ENCODE results near the gene ASTN1. TPM values are rescaled to one million over a fixed set of nuclear protein-coding genes. Genes with fewer than 3 reads are reported as not detected.

Gene ASTN1
- polyA plus RNA-seq, 3 donors: 0.17 to 0.33 TPM; not detected in 1

DNA sequence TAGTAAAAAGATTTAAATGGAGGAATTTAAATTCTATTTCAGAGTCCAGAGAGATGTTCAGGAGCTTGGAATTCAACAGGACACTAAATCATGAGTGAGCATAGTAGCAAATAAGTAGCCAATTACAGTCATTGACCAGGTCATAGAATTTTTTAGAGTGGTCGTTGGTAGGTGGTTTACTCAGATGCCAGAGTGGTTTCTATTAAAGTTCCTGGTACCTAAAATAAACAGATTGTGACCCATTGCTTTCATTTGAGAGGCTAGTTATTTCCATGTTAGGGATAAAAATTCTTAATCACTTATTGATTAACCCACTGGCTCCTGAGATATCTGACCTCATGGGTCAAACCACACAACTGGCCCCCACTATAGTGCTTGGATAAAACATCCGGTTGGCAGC lies 201.3 kb downstream of the ASTN1 start:
- H3K27ac ChIP-seq (ENCODE audit: low read depth, low read length): no peak overlapping the region
- WGBS, 3 donors: 69 to 84% (median 77%) methylated on average over 2 of the region's 2 CpGs

DNA sequence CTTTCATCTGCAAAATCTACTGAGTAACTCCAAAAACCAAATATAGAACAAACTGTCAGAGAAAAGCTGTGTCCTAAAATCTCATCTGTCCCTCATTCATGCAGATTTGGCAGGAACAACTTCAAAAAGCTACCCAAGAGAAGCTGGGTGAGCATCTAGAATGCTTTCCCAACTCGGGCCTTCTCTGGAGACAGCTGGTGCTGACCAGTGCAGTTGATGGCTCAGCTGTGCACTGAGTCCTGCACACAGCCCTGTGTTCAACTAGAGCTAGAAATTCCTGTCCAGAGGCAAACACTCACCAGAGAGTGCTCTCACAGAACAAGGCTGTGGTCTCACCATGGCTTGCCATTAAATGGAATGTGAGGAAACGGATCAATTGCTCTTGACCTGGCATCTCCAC lies 202.8 kb downstream of the ASTN1 start:
- H3K27ac ChIP-seq (ENCODE audit: low read depth, low read length): no peak overlapping the region
- WGBS, 3 donors: 85 to 87% (median 86%) methylated on average over 2 of the region's 2 CpGs

DNA sequence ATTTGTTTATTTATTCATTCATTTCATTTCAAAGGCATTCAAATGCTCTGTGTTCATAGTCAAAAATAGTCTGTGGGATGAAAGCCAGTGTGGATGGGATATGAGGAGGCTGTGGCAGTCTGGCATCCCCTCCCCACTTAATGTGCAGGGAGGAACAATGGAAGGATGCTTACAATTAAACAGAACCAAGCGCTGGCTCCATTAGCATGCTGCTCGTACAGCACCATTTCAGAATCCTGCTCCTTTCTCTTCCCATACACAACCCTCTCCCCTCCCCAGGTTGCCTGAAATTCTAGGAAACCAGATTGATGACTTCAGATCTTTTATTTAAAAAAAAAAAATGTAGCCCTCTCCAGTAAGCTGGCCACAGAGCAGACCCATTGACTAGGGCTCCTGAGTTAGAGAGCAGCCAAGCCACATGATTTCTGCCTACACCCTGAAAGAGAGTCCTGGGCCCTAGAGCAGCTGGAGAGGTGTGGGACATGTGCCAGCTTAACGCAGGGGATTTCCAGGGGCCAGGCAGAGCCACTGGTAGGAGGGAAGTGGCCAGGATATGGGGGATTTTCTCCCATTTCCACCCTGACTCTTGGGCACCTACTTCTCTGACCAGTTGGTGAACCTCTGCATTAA lies 205.2 kb downstream of the ASTN1 start:
- WGBS, 3 donors: 58 to 65% (median 60%) methylated on average over 3 of the region's 3 CpGs

DNA sequence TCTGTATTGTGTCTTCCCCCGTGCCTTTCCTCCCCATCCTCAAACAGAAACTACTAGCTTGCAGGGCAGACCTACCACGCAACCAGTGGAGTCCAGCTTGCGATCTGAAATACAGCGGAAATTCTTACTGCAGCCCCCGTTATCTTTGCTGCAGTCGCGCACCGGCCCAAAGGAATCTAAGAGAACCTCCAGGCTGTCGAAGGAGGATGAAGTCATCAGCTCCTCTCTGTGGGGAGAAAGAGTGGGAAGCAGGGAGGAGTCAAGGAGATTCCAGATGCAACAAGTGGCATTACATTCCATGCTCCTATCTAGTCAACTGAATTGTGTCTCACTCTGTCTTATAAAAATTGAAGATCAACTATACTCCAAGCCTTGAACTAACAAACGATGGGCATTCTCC lies 206.9 kb downstream of the ASTN1 start:
- no peak overlapping the region for H3K27ac ChIP-seq (ENCODE audit: low read depth, low read length)
- WGBS, 3 donors: 87 to 91% (median 89%) methylated on average over 10 of the region's 10 CpGs

More for the DNA sequence above, 205.2 kb downstream of the ASTN1 start:
- H3K27ac ChIP-seq (ENCODE audit: low read depth, low read length): no peak overlapping the region

DNA sequence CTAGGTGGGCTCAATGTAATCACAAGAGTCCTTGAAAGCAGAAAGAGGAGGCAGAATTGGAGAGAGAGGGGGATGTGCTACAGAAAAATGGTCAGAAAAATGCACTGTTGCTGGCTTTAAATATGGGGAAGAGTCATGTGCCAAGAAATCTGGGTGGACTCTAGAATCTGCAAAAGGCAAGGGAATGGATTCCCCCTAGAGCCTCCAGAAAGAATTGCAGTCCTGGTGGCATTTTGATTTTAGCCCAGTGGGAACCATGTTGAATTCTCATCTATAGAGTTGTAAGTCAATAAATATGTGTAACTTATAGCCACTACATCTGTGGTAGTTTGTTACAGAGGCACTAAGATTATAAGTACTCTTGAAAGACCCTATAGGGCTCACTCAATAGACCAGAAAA lies 210.3 kb downstream of the ASTN1 start:
- H3K27ac ChIP-seq (ENCODE audit: low read depth, low read length): no peak overlapping the region

DNA sequence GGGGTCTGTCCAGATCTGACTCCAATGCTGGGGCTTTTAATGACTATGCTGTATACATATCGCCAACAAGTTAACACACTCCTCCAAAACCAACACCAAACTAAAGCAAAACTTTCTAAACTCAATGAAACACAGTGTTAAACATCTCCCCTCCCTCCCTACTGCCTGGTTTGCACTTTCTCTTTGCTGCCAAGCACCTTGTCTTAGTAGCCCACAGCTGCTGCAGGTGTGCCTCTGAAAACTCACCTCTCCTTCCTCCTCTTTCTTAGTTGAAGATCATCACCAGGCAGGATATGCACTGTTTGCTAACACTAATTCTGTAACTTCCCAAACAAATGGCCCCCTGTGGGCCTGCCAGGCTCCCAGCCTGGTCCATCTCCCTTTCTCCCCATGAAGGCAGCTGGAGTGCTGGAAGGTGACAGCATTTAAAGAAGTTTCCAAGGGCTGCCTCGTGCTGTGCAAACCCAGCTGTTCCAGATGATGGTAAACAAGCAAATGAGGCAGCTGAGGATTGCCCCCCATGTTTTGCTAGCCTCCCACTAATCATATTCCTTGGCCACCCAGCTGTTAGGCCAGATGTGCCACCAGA lies 213.7 kb downstream of the ASTN1 start:
- 51 to 63% (median 61%) methylated on average over 2 of the region's 2 CpGs for WGBS, 3 donors

DNA sequence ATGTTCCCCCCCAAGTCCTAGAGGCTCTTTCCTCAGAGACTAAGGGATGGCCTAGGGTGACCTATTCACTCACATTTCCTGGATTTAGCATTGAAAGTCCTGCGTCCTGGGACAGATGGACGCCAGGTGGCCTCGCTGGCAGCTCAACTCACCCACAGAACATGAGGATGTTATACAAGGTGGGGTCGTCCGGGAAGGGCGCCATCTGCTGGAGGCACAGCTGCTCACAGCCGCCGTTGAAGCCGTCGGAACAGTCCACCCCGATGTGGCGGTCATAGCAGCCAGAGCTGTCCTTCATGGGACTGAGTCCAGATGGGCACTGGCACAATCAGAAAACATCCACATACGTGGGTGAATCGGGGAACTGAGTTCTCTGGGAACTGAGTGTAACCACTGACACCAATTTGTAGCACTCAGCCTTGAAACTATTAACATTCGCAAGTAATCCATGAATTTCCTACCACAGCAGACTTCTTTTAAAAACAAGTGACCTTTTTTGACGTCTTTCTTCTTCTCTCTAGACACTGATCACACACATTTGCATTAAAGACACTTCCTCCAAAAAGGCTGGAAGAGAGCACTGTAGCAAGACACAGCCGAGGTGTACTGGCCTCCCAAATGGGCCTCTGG lies 215.4 kb downstream of the ASTN1 start:
- 21 to 41% (median 41%) methylated on average over 17 of the region's 17 CpGs for WGBS, 3 donors
- no peak overlapping the region for H3K27ac ChIP-seq (ENCODE audit: low read depth, low read length)

More for the DNA sequence above, 213.7 kb downstream of the ASTN1 start:
- H3K27ac ChIP-seq (ENCODE audit: low read depth, low read length): no peak overlapping the region

DNA sequence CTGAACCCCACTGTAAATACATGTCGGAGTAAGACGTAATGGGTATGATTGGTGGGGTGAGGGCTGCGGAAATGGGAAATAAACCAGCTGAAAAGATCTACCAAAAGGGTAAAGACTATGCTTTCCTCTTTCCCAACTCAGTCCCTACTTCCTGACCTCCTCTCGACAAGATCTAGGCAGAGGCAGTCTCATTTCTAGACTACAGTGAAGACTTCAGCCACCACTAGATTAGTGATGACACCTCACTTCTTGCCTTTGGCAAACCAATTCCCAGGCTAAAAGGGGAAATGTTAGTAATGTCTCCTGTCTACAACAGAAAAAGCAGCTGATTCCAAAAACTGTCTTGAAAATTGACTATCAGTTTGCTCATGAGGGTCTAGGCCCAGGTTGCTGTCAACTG lies 219.9 kb downstream of the ASTN1 start:
- 89 to 95% (median 91%) methylated on average over 4 of the region's 4 CpGs for WGBS, 3 donors
- H3K27ac ChIP-seq (ENCODE audit: low read depth, low read length): no peak overlapping the region

DNA sequence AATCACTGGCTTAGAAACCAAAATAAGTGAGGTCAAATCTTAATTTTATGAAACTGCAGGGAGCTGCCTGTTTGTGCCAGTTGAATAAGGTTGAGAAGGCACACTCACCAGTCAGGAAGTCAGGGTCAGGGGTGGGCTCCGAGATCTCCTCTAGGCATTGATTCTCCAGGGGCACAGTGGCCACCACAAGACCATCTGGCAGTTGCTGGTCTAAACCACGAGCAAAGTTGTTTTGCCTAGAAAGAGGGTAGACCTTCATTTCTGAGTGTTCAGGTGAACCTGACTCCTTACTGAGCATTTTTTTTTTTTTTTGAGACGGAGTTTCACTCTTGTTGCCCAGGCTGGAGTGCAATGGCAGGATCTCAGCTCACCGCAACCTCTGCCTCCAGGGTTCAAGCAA lies 220.7 kb downstream of the ASTN1 start:
- no peak overlapping the region for H3K27ac ChIP-seq (ENCODE audit: low read depth, low read length)
- WGBS, 3 donors: 79 to 83% (median 79%) methylated on average over 4 of the region's 4 CpGs

DNA sequence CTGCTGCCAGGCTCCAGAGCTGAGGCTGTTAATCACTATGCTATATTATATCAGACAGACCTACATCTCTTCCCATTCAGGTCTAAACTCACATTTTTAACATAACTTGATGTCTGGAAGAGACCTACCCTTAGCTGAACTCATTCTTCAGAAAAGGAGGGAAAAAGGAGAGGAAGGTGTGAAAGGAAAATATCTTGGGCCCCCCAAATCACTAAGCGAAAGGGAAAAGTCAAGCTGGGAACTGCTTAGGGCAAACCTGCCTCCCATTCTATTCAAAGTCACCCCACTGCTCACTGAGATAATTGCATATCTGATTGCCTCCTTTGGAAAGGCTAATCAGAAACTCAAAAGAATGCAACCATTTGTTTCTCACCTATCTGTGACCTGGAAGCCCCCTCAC lies 222.2 kb downstream of the ASTN1 start:
- no peak overlapping the region for H3K27ac ChIP-seq (ENCODE audit: low read depth, low read length)
- 80 to 96% (median 93%) methylated on average over 1 of the region's 1 CpG for WGBS, 3 donors

DNA sequence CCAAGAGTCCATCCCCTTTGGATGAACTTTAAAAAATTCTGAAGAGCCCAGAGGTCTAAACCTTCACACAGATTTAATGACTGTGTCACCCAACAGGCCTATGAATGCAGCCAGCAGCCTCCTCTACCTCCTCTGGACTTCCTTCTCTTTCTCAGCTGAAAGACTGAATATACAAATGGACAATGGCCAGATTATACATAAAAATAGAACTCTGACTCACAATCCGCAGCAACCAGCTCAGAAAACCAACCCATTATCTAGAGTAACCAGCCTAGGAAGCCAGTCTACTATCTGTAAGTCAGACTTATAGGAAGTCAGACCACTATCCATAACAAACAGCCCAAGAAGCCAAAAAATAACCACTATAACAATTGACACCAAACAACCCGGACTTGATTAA lies 224.5 kb downstream of the ASTN1 start:
- WGBS, 3 donors: 73 to 80% (median 80%) methylated on average over 2 of the region's 2 CpGs
- no peak overlapping the region for H3K27ac ChIP-seq (ENCODE audit: low read depth, low read length)

DNA sequence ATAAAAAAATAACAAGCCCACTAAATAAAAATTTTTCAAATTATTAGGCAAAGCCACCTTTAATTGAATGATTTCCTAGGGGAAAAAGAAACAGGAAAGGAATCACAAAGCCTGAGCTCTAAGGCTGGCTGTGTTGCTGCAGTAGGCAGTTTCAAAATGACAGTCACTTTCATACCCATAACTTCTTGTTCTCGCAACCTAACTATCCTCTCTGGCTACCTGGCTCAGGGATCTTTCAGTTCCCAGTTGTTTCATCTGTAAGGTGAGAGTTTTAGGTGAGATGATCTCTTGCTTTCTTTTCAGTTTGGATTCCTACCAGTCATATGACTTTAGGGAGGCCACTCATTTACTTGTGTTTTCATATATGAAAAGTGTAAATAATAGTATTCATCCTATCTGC lies 226.1 kb downstream of the ASTN1 start:
- no peak overlapping the region for H3K27ac ChIP-seq (ENCODE audit: low read depth, low read length)
- 92 to 100% (median 96%) methylated on average over 1 of the region's 1 CpG for WGBS, 3 donors

DNA sequence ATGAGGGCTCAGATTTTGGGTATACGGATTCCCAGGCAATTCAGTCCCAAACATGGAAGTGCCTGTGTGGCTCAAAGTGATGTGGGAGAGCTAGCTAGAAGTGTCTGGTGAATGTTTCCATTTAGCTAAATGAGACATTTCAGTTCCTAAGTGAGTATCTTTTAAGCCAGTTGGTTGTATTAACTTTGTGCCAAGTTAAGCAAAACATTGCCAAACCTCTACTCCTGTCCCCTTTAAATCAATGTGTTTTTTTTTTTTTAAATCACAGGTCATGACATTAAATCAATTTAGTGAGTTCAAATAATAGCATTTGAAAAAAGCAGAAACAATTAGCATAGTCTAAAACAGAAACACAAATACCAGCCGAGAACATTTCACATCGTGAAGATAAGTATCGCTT lies 230.1 kb downstream of the ASTN1 start:
- 55 to 95% (median 94%) methylated on average over 4 of the region's 4 CpGs for WGBS, 3 donors
- no peak overlapping the region for H3K27ac ChIP-seq (ENCODE audit: low read depth, low read length)

DNA sequence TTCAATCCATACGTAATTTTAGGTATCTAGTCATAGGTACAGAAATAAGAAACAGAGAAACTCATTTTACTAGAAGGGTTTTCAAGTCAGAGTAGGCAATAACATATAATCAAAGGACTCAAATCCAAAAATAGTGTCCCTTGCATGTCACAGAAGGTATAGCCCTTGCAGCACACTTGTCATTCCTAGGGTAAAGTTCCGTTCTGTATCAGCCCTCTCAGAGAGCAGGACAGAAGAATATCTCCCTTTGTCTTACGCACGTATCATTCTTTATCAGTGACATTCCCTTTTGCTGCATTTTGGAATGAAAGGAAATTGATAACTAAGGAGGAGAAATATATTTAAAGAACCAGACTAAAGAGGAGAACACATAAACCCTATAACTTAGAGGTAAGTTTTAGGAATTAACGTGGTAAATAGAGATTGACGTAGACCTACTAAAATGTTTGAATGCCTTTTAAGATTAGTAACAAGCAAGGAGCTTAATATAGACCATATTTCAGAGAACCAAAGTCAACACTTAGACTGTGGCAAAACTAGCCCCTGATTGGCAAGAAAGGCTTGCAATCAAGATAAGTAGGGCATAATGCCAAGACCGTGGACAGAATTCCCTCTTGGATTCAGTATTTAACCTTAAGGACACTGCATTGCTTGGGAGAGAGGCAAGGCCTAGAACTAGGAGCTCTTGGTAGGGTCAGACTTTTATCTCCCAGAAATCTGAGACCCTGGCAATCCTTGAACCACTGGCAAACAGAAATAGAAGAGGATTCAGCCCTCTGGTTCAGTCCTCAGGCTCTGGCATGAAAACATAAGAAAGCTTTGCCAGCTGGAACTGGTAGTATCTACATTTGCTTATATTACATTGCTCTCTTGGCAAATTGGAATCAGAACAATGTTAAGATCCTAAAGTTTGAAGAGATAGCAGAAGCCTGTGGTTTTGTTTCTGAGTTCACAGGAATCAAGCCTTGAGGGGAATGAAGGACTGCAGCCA lies 232.1 kb downstream of the ASTN1 start:
- 43 to 79% (median 73%) methylated on average over 7 of the region's 7 CpGs for WGBS, 3 donors
- H3K27ac ChIP-seq (ENCODE audit: low read depth, low read length): no peak overlapping the region

DNA sequence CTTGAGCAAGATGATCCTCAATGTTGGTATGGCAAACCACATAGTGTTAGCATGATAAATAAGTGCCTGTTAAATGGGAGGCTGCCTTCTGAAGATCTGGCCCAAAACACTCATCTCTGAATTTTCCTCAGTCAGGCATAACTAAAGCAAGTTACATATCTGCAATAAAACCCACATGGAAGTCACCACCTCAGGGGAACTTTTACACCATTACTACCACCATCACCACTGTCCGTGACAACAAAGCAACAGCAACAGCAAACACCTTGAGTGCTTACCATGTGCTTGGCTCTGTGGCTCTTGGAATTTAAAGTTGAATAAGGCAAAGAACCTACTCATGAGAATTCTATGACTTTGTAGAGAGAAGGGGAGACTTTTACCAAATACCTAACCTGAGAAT lies 233.0 kb downstream of the ASTN1 start:
- 87 to 97% (median 90%) methylated on average over 1 of the region's 1 CpG for WGBS, 3 donors
- H3K27ac ChIP-seq (ENCODE audit: low read depth, low read length): no peak overlapping the region

DNA sequence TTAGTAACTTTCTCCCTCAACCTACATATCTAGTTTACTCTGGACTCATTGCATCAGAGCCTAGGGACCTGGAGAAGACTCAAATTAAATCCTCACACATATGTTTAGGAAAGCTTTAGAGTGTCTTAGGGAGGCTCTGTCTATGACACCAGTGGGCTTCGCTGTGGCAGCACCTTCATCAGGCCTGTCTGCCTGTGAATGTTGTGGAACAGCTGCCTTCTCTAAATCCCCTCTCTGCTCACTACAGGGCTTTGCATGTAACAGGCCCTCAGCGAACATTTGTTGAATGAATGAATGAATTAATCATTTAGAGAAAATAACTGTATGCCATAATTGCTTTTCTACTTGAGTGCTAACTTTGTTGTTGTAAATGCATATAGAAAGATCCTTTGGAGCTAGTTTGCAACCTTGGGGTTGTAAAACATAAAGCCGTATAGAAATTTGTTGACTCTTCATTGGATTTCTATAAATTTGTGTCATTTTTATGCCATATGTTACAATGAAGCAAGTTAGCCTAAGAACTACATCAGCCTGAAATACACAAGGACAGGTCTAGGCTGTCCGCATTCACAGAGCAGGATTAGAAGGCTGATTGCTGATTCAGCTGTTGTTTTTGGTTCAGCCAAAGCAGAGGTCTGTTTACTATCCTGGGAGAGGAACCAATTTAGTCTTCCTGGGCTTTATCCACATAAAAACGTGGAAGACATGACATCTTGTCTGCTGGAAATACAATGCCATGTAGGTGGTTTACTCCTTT lies 238.0 kb downstream of the ASTN1 start:
- WGBS, 3 donors: 68 to 74% (median 71%) methylated on average over 5 of the region's 5 CpGs
- H3K27ac ChIP-seq (ENCODE audit: low read depth, low read length): no peak overlapping the region

DNA sequence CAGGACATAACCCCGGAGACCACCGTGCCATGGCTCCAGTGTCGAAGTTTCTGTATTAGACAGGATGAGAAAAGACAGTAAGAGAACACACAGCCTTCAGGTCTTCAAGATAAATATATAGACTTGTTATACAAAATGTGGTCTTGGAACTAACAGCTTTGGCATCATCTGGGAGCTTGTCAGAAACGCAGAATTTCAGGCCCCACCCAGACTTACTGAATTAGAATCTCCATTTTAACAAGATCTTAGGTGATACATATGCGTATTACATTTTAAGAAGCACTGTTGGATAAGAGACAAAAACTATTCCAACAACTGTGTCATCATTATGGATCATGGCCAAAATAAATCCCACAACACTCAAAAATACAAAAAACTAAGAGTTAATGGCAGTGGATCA lies 239.3 kb downstream of the ASTN1 start:
- WGBS, 3 donors: 76 to 84% (median 76%) methylated on average over 5 of the region's 5 CpGs
- no peak overlapping the region for H3K27ac ChIP-seq (ENCODE audit: low read depth, low read length)

DNA sequence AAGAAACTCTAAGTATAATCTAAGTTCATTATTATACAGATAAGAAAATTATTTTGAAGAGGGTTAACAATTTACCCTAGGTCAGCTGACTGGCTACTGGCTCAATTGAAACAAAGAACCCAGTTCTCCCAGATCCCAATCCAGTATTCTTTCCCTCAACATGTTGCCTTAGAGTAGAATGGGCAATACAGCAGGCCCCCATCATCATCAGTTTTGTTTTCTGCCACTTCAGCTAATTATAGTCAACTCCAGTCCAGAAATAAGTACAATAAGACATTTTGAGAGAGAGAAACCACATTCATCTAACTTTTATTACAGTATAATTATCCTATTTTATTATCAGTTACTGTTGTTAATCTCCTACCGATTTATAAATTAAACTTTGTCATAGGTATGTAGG lies 241.2 kb downstream of the ASTN1 start:
- 75 to 93% (median 90%) methylated on average over 1 of the region's 1 CpG for WGBS, 3 donors
- no peak overlapping the region for H3K27ac ChIP-seq (ENCODE audit: low read depth, low read length)
